GM19455 (cell line): Measurements from ENCODE around the gene ARAF.
A peak's percentile ranks its signal among the peaks of the same experiment; 100 is the strongest.

Source experiments
- ATAC-seq: cut with Tn5 transposase; IDR thresholded peaks from one replicate; pipeline ENCODE4 v1.9.1; 2021; ENCODE audit not compliant: unreplicated experiment

The ARAF gene

DNA sequence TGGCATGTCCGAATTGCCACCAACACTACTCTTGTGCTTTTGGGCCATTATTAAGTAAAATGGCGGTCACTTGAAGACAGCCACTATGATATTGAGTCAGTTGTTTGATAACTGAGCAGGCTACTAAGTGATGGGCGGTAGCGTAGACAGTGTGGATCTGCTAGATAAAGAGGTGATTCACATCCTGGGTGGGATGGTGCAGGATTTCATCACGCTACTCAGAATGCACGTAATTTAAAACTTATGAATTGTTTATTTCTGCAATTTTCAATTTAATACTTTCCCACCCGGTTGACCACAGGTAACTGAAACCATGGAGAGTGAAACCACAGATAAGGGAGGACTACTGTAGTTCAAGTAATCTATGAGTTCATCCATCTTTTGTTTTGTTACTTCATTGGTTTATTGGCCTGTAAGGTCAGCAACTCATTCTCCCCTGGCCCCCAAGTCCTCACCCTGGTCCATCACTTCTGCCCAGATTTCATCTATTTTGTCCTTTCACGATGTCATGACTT lies 2.9 kb downstream of the ARAF start:
- ATAC-seq = no peak

DNA sequence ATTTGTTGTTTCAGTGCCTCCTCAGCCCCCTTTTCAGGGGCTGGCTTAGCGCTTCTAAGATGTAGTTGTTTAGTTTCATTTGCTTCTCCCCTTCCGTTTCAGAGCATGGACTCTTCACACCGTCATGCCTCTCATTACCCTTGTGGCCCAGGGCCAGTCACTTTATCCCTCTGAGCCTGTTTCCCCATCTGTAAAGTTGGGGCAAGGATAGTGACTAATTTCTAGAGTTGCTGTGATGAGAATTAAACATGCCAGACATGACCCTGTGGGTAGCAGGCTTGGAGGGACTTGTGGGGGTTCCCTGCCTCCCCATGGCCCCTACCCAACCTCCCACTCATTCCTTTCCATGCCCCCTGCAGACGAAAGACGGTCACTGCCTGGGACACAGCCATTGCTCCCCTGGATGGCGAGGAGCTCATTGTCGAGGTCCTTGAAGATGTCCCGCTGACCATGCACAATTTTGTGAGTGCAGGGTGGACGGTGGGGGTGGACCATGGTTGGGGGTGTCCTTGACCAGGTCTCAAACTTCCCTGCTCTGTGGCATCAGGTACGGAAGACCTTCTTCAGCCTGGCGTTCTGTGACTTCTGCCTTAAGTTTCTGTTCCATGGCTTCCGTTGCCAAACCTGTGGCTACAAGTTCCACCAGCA lies 3.6 kb downstream of the ARAF start:
- ATAC-seq = no peak

DNA sequence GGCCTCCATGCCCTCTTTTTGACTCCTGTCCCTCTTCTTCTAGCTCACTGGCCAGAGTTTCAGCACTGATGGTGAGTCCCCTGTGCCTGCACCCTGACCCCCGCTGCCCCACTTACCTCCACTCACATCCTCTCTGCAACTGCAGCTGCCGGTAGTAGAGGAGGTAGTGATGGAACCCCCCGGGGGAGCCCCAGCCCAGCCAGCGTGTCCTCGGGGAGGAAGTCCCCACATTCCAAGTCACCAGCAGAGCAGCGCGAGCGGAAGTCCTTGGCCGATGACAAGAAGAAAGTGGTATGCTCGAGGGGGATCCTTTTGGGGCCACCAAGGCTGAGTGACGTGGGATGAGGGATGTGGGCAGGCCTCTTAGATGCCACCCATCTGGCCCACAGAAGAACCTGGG lies 5.8 kb downstream of the ARAF start:
- ATAC-seq = no peak

- ATAC-seq = no peak
Measured at GRCh38 chrX:47568656-47569295, 7.8 kb downstream of the ARAF start.

DNA sequence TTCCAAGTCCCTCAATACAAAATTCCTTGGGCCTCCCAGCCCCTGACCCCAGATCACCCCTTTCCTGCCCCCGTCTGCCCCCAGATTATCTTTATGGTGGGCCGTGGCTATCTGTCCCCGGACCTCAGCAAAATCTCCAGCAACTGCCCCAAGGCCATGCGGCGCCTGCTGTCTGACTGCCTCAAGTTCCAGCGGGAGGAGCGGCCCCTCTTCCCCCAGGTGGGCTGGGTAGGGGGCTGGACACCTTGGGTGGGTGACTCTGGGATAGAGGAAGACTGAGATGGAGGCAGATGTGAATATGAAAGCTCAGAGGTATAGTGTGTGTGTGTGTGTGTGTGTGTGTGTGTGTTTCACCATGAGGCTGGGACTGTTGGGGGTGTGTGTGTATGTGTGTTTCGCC lies 9.8 kb downstream of the ARAF start:
- ATAC-seq = no peak

GRCh38 chrX:47571215-47571614 lies 10.2 kb downstream of the ARAF start:
- ATAC-seq = no peak

GRCh38 chrX:47571896-47572295 lies 10.9 kb downstream of the ARAF start:
- no peak for ATAC-seq

GRCh38 chrX:47572773-47573340 lies 11.9 kb downstream of the ARAF start:
- no peak for ATAC-seq

GRCh38 chrX:47573341-47574075 lies 12.5 kb downstream of the ARAF start:
- no peak for ATAC-seq

- no peak for ATAC-seq
Measured at GRCh38 chrX:47574076-47574546, 13.1 kb downstream of the ARAF start.

GRCh38 chrX:47574547-47575301 lies 13.7 kb downstream of the ARAF start:
- ATAC-seq = no peak

- ATAC-seq = no peak
Measured at GRCh38 chrX:47576021-47576898, 15.3 kb downstream of the ARAF start.

- no peak for ATAC-seq
Measured at GRCh38 chrX:47577424-47577823, 16.4 kb downstream of the ARAF start.

GRCh38 chrX:47577901-47578300 lies 16.9 kb downstream of the ARAF start:
- ATAC-seq = no peak

DNA sequence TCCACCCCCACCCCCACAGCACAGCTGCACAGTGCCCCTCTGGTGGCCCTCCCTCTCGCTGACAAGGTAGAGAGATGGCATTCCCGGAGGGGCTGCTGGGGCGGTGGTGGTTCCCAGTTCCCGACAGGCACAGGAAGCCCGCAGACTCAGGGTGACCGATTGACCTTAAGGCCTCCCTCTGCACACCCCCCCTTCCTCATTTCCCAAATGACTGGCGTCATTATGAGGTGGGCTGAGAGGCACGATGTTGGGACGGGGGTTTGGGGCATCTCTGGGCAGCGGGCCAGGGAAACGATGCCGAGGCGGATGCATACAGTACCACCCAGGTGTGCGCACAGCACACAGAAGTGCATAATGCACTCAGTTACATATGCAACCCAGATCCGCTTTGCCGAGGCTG lies 17.7 kb downstream of the ARAF start:
- no peak for ATAC-seq

DNA sequence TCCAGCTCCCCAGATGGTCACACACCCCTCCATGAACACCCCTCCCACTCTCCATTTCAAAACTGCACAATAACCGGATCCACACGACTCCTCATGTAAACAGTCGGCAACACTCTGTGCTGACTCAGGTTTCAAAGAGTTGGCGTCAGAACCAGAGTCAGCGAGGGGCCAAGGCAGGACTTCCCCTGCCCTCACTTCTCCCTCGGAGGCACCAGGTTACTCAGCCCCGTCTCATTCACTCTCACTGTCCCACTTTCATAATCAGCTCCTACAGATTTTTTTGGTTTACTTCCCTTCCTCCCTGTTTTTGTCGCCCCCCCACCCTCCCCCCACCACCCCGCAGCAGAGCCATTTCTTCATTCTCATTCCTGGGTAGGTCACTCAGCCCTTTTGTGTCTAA lies 18.5 kb downstream of the ARAF start:
- ATAC-seq = no peak

DNA sequence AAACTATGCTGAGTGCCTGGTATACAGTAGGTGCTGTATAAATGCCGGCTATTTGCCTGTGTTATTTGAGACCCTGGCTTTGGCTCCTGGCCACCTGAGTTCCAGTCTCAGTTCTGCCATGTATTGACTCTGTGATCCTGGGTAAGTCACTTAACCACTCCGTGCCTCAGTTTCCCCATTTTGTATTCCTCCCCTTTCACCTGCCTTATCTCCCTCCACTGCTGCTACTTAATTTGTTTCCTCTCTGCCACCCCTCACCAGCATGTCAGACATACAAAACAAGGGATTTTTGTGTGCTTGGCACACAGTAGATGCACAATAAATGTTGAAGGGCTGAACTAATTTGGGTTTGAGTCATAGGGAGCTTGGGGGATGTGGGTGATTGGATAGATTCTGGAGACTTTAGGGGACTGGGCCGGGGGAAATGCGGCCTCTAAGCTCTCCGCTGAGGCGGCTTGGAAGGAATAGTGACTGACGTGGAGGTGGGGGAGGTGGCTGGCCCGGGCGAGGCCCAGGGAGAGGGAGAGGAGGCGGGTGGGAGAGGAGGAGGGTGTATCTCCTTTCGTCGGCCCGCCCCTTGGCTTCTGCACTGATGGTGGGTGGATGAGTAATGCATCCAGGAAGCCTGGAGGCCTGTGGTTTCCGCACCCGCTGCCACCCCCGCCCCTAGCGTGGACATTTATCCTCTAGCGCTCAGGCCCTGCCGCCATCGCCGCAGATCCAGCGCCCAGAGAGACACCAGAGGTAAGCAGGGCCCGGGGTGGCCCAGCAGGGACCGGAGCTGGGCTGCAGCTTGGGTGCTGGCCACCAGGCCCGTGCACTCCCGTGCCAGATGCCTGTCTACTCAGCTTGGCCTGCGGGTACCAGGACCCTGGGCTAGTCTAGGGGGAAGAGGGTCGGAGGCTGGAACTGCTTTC lies 21.0 kb downstream of the ARAF start, which contains the start of gene TIMP1:
TIMP1 (plus strand) TSS at position 706 of the 917 bp plus-strand sequence. CDS start 980 bp downstream, outside the sequence.
- ATAC-seq = peak; percentile 76

GRCh38 chrX:47583240-47583861 lies 22.3 kb downstream of the ARAF start:
- no peak for ATAC-seq
